IMR-90 (cell line): ENCODE data around the gene CILP. TPM values are rescaled to one million over a fixed set of nuclear protein-coding genes. Genes with fewer than 3 reads are reported as not detected.
"Not testable (repeated sequence)": the region's sequence is repeated elsewhere in the genome, so short reads cannot be mapped to it uniquely, and the experiment has no call there.

Experiments
- ATAC-seq: fragments of 200-7000 bp; cut with Tn5 transposase; 2 replicates; pipeline ENCODE4 v1.9.1; 2020; ENCODE audit warnings: low read depth, mild to moderate bottlenecking, moderate library complexity
- BruUV-seq: library from RNA; stranded (reverse); fragments of 400-500 nt; replicated peaks from 2 replicates; lab custom pipeline; 2021; lab: Mats Ljungman, UMichigan
- CTCF ChIA-PET: fragments of 300-600 bp; formaldehyde crosslinking; extraction: SDS; loops from one replicate; lab custom pipeline; 2021; ENCODE audit warnings: antibody characterized with exemption; lab: Yijun Ruan, JAX
- POLR2A ChIA-PET: fragments of 300-600 bp; sonication (Branson Sonifier 250); formaldehyde crosslinking; loops from one replicate; lab custom pipeline; 2022; ENCODE audit warnings: antibody characterized with exemption; ENCODE audit not compliant: unreplicated experiment; lab: Charles Lee
- DNase-seq: peaks from one replicate; pipeline ENCODE4 v3.0.0; 2013
- H2AFZ ChIP-seq: replicated peaks from 2 replicates; pipeline ENCODE3; 2013; ENCODE audit warnings: low read length, mild to moderate bottlenecking; ENCODE audit not compliant: poor library complexity
- H2AK5ac ChIP-seq: 2 replicates; pipeline ENCODE4 v1.6.1; 2013; ENCODE audit warnings: low read depth, low read length, inconsistent platforms
- H2AK9ac ChIP-seq: replicated peaks from 2 replicates; pipeline ENCODE3; 2013; ENCODE audit warnings: mild to moderate bottlenecking, low read depth, low read length, moderate library complexity; ENCODE audit not compliant: poor library complexity
- H2BK120ac ChIP-seq: 2 replicates; pipeline ENCODE4 v1.6.1; 2013; ENCODE audit warnings: low read depth, low read length, inconsistent platforms
- H2BK15ac ChIP-seq: 3 replicates; pipeline ENCODE4 v1.6.1; 2013; ENCODE audit warnings: low read depth, low read length, inconsistent platforms
- H2BK20ac ChIP-seq: 2 replicates; pipeline ENCODE4 v1.6.1; 2013; ENCODE audit warnings: low read depth, mild to moderate bottlenecking, inconsistent platforms, low read length, moderate library complexity
- H2BK5ac ChIP-seq: 2 replicates; pipeline ENCODE4 v1.6.1; 2013; ENCODE audit warnings: mild to moderate bottlenecking, low read depth, low read length, inconsistent platforms; ENCODE audit not compliant: poor library complexity, severe bottlenecking
- H3K14ac ChIP-seq: replicated peaks from 2 replicates; pipeline ENCODE4 v1.6.1; 2013; ENCODE audit warnings: low read depth, low read length, inconsistent platforms
- H3K18ac ChIP-seq: 2 replicates; pipeline ENCODE4 v1.6.1; 2013; ENCODE audit warnings: low read depth, low read length, control low read depth
- H3K23ac ChIP-seq: 2 replicates; pipeline ENCODE4 v1.6.1; 2013; ENCODE audit warnings: low read depth, low read length, inconsistent platforms
- H3K27ac ChIP-seq: 2 replicates; pipeline ENCODE4 v1.5.1; 2013; ENCODE audit warnings: mild to moderate bottlenecking, control low read depth, low read length; ENCODE audit not compliant: insufficient read depth
- H3K27me3 ChIP-seq: 2 replicates; pipeline ENCODE4 v1.6.1; 2013; ENCODE audit warnings: low read length; ENCODE audit not compliant: control insufficient read depth, insufficient read depth
- H3K36me3 ChIP-seq: 2 replicates; pipeline ENCODE4 v1.6.1; 2013; ENCODE audit warnings: low read length, mixed read lengths; ENCODE audit not compliant: control insufficient read depth, insufficient read depth
- H3K4ac ChIP-seq: 2 replicates; pipeline ENCODE4 v1.6.1; 2013; ENCODE audit warnings: low read depth, low read length, inconsistent platforms
- H3K4me1 ChIP-seq: 2 replicates; pipeline ENCODE4 v1.6.1; 2013; ENCODE audit warnings: low read length, mixed read lengths; ENCODE audit not compliant: control insufficient read depth, insufficient read depth
- H3K4me2 ChIP-seq: 2 replicates; pipeline ENCODE4 v1.6.1; 2013; ENCODE audit warnings: low read depth, mild to moderate bottlenecking, control low read depth, low read length, moderate library complexity
- H3K4me3 ChIP-seq: 2 replicates; pipeline ENCODE4 v1.5.1; 2013; ENCODE audit warnings: low read depth, mild to moderate bottlenecking, control low read depth, low read length, moderate library complexity; ENCODE audit not compliant: insufficient read depth
- H3K56ac ChIP-seq: 2 replicates; pipeline ENCODE4 v1.6.1; 2013; ENCODE audit warnings: low read length, inconsistent platforms; ENCODE audit not compliant: insufficient read depth; ENCODE audit errors: extremely low read depth
- H3K79me1 ChIP-seq, 2 experiments: 2 replicates each; pipeline ENCODE4 v1.6.1; 2013; ENCODE audit warnings: low read length in 2 of 2, inconsistent platforms in 1 of 2, low read depth in 1 of 2
- H3K9ac ChIP-seq: 2 replicates; pipeline ENCODE4 v1.6.1; 2013; ENCODE audit warnings: low read depth, low read length, control low read depth
- H3K9me1 ChIP-seq: 2 replicates; pipeline ENCODE4 v1.6.1; 2013; ENCODE audit warnings: low read length, inconsistent platforms; ENCODE audit not compliant: insufficient read depth
- H3K9me3 ChIP-seq: 2 replicates; pipeline ENCODE4 v1.6.1; 2013; ENCODE audit warnings: low read length; ENCODE audit not compliant: control insufficient read depth, insufficient read depth
- H4K20me1 ChIP-seq: 2 replicates; pipeline ENCODE4 v1.6.1; 2013; ENCODE audit warnings: low read length, inconsistent platforms; ENCODE audit not compliant: insufficient read depth
- H4K5ac ChIP-seq: 2 replicates; pipeline ENCODE4 v1.6.1; 2013; ENCODE audit warnings: mild to moderate bottlenecking, low read depth, low read length, control low read depth
- H4K8ac ChIP-seq, 2 experiments: 2 replicates each; pipeline ENCODE4 v1.6.1; 2013; ENCODE audit warnings: low read depth in 2 of 2, low read length in 2 of 2, control low read depth in 1 of 2, inconsistent platforms in 1 of 2
- H4K91ac ChIP-seq: 2 replicates; pipeline ENCODE4 v1.6.1; 2013; ENCODE audit warnings: low read depth, low read length, inconsistent platforms; ENCODE audit not compliant: insufficient read depth
- WGBS, 2 experiments: methylation state at CpG; one replicate each; pipeline versions ENCODE4 v1.1.5 to v1.1.7; 2013; ENCODE audit warnings: missing lambda C conversion rate in 2 of 2; ENCODE audit not compliant: insufficient read length in 1 of 2; ENCODE audit errors: extremely low coverage in 2 of 2; 5-methylcytosine and 5-hydroxymethylcytosine counted together
- dilution Hi-C: fragments of 300-500 bp; cut with HindIII; formaldehyde crosslinking; loops from one replicate; pipeline ENCODE4 v1.14.3; 2018; ENCODE audit warnings: low sequenced_read_pairs; ENCODE audit not compliant: unreplicated experiment
- in situ Hi-C: fragments of 300-500 bp; cut with MboI; formaldehyde crosslinking; loops from 3 replicates; pipeline ENCODE4 v1.14.3; 2019; ENCODE audit warnings: low sequenced_read_pairs, inconsistent platforms, mixed read lengths
- intact Hi-C: fragments of 100-400 bp; cut with micrococcal nuclease; formaldehyde crosslinking; loops from 2 replicates; pipeline ENCODE4 v1.10.0; 2022
- polyA plus RNA-seq, 3 experiments: library from polyadenylated mRNA; depleted of rRNA; stranded (reverse); fragments of >200 nt; gene quantifications; 2 replicates each; pipeline ENCODE4 v1.2.3, GENCODE V29; 2012; ENCODE audit warnings: low replicate concordance in 1 of 3
- total RNA-seq: library from RNA; depleted of rRNA; stranded (reverse); fragments of >200 nt; gene quantifications from 2 replicates; pipeline ENCODE4 v1.2.3, GENCODE V29; 2012

The CILP gene
- total and polyA plus RNA-seq, 2 of the 4 experiments (the other 2 are of a cell fraction) = under 0.01 to 0.02 TPM

GRCh38 chr15:65188472-65188871 lies 22.8 kb downstream of the CILP start:
- H2BK120ac ChIP-seq, ATAC-seq, H4K91ac ChIP-seq, H3K56ac ChIP-seq, H3K18ac ChIP-seq, H2AK5ac ChIP-seq, H4K8ac ChIP-seq, POLR2A ChIA-PET, H2BK5ac ChIP-seq, dilution Hi-C loops, H3K14ac ChIP-seq, H2AFZ ChIP-seq, H3K9me3 ChIP-seq, H3K9me1 ChIP-seq, H4K5ac ChIP-seq, H2BK20ac ChIP-seq, H2BK15ac ChIP-seq, H3K4ac ChIP-seq, intact Hi-C loops, BruUV-seq, H3K9ac ChIP-seq, DNase-seq, H3K27ac ChIP-seq, H3K4me3 ChIP-seq, H3K4me2 ChIP-seq, H3K23ac ChIP-seq, H2AK9ac ChIP-seq, in situ Hi-C loops, H3K4me1 ChIP-seq, H3K27me3 ChIP-seq, H3K36me3 ChIP-seq: not testable (repeated sequence)
- CTCF ChIA-PET = interaction anchor here (0.9 kb wide), 1 partner anchor 197 kb away, joined by 3 read pairs; no protein-coding TSS in a partner anchor
- Histone ChIP-seq H3K79me1 (peaks cover 0 to 11% of the 10 kb centered on the region in 2 experiments; a peak in 3 of 4 replicates), H4K20me1 (peaks cover 13% of the 10 kb centered on the region)
- no CpG with 5 or more reads among the region's 9 CpGs for WGBS, 2 experiments
